ENCODE measurements around the gene TPT1.
"Not testable (repeated sequence)": the region's sequence is repeated elsewhere in the genome, so short reads cannot be mapped to it uniquely, and the experiment has no call there.

The TPT1 gene

DNA sequence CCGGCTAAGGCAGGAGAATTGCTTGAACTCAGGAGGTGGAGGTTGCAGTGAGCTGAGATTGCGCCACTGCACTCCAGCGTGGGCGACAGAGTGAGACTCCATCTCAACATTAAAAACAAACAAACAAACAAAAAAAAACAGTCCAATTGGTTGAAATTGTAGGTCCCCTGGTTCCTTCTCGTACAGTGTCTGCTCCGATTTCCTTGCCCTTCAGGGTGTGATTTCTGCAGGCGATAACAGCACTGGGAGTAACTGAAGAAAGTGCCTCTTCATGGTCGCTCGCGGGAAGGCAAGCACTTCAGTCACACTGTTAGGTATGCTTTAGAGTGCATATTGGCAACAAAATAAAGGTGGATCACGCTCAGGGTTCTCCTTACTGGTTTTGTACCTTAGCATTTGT is 39.7 kb downstream of the TPT1 start:
- DNase-seq, result no peak

- no peak for DNase-seq
These were observed 40.6 kb downstream of the TPT1 start for GRCh38 chr13:45300190-45300985.

- peak; percentile 15 for DNase-seq
These were observed 41.8 kb downstream of the TPT1 start for GRCh38 chr13:45299194-45299593.

GRCh38 chr13:45298550-45298949 is 42.4 kb downstream of the TPT1 start:
- not testable (repeated sequence) for DNase-seq

DNA sequence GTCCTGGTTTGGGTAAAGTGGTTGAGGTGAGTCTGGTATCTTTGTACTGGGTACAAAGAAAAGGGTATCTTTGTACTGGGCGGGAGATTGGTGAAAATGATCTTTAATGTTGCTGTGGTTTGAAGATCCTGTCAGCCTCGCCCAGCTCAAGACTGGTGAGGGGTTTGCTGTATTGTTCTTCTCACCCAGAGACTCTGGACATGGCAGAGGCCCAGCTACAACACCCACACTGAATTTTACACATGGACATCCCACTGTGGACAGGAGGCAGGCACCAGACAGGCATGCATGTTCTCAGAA is 42.8 kb downstream of the TPT1 start:
- no peak for DNase-seq

- no peak for DNase-seq
These were observed 43.4 kb downstream of the TPT1 start for GRCh38 chr13:45297456-45298205.

- DNase-seq, result peak; percentile 24
These were observed 44.7 kb downstream of the TPT1 start for GRCh38 chr13:45296259-45296658.

GRCh38 chr13:45295536-45295935 is 45.4 kb downstream of the TPT1 start:
- DNase-seq, result no peak

DNA sequence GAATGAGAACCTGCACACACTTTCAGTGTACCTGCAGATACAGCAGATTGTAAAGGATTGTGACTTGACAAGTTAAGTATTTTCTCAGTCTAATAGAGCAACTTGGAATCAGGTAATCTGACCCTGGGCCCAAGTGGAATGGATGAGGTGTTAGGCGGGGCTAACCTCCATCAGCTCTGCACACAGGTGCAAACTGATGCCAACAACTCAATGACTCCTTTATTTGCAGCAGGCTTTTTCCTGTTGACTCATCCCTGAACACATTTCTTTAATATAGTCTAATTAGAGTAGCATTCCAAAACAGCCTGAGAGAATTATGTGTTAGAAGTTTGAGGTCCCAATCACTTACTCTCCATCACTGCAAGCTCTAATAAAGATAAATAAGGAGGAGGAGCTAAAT is 48.8 kb downstream of the TPT1 start:
- DNase-seq, result no peak

GRCh38 chr13:45289936-45290563 is 50.9 kb downstream of the TPT1 start:
- no peak for DNase-seq

Measured in fibroblast of skin of back (primary cell).